Measurements from ENCODE around the gene DNAJC1.
"Not testable (repeated sequence)": the region's sequence is repeated elsewhere in the genome, so short reads cannot be mapped to it uniquely, and the experiment has no call there.

The DNAJC1 gene

DNA sequence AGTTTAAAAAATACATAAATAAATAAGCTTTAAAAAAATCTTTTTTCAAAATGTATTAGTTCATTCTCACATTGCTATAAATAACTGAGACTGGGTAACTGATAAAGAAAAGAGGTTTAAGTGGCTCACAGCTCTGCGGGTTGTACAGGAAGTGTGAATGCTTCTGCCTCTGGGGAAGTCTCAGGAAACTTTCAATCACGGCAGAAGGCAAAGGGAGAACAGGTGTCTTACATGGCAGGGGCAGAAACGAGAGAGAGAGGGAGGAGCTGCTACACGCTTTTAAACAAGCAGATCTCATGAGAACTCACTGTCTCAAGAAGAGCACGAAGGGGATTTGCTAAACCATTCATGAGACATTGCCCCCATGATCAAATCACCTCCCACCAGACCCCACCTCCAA lies 114.6 kb downstream of the DNAJC1 start:
- no peak overlapping the region for H3K4me3 ChIP-seq (ENCODE audit: control insufficient read depth, low read depth, low read length)
- no peak for DNase-seq (ENCODE audit: low read depth)
- TF ChIP-seq, protein P1, sequence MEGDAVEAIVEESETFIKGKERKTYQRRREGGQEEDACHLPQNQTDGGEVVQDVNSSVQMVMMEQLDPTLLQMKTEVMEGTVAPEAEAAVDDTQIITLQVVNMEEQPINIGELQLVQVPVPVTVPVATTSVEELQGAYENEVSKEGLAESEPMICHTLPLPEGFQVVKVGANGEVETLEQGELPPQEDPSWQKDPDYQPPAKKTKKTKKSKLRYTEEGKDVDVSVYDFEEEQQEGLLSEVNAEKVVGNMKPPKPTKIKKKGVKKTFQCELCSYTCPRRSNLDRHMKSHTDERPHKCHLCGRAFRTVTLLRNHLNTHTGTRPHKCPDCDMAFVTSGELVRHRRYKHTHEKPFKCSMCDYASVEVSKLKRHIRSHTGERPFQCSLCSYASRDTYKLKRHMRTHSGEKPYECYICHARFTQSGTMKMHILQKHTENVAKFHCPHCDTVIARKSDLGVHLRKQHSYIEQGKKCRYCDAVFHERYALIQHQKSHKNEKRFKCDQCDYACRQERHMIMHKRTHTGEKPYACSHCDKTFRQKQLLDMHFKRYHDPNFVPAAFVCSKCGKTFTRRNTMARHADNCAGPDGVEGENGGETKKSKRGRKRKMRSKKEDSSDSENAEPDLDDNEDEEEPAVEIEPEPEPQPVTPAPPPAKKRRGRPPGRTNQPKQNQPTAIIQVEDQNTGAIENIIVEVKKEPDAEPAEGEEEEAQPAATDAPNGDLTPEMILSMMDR (IDR thresholded peaks at IDR 0.05; ENCODE audit: control insufficient read depth, insufficient read depth, low read depth, low read length, missing control alignments) = no peak

DNA sequence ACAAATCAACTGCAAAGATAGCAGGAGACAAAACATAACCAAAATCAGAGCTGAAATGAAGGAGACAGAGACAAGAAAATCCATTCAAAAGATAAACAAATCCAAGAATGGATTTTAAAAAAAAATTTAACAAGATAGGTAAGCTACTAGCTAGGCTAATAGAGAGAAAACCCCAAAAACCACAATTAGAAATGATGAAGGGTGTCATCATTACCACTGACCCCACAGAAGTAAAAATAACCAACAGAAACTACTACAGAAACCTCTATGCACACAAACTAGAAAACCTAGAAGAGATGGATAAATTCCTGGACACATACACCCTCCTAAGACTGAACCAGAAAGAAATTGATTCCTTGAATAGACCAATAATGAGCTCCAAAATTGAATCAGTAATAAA lies 117.6 kb downstream of the DNAJC1 start:
- TF ChIP-seq, protein P1 (IDR thresholded peaks at IDR 0.05; ENCODE audit: control insufficient read depth, insufficient read depth, low read depth, low read length, missing control alignments) = no peak
- DNase-seq (ENCODE audit: low read depth) = no peak
- H3K4me3 ChIP-seq (ENCODE audit: control insufficient read depth, low read depth, low read length) = no peak overlapping the region

DNA sequence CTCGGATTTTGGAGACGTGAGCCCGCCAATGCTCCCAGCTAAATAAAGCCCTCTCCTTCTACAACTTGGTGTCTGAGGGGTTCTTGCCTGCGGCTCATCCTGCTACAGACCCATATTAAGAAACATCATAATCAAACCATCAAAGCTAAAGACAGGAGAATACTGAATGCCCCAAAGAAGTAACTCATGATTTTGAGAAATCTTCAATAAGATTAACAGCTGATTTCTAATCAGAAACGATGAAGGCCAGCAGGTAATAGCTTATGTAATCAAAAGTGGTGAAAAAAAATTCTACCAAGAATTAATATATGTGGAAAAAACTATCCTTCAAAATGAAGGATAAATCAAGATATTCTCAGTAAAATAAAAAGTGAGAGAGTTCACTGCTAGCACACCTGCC lies 130.3 kb downstream of the DNAJC1 start:
- TF ChIP-seq, protein P1 (IDR thresholded peaks at IDR 0.05; ENCODE audit: control insufficient read depth, insufficient read depth, low read depth, low read length, missing control alignments) = no peak
- DNase-seq (ENCODE audit: low read depth) = no peak
- no peak overlapping the region for H3K4me3 ChIP-seq (ENCODE audit: control insufficient read depth, low read depth, low read length)

DNA sequence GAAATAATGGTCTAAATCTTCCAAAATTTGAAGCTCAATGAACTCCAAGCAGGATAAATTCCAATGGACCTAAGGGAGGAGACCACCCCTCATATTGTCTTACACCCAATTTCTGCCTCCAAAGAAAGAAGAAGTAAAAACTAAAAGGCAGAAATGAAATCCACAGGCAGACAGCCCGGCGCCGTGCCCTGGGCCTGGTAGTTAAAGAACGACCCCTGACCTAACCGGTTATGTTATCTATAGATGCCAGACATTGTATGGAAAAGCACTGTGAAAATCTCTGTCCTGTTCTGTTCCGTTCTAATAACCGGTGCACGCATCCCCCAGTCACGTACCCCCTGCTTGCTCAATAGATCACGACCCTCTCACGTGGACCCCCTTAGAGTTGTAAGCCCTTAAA lies 130.8 kb downstream of the DNAJC1 start:
- DNase-seq (ENCODE audit: low read depth); H3K4me3 ChIP-seq (ENCODE audit: control insufficient read depth, low read depth, low read length): not testable (repeated sequence)

DNA sequence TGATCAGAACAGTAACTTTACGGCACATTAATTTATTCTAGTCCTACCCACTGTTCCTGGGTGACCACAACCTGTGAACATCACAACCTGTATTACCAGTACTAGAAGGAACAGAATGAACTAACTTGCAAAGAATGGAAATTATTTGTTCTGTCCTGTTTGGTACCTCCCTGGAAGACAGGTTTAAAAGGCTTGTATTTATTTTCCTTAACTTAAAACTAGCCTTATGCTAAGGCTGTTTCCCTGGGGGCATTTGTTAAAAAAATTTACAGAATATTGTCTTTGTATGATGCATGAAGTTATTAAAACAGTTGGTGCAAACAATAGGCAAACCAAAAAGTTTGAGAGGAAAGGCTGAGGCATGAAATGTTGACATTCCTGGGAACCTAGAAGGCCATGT lies 132.7 kb downstream of the DNAJC1 start:
- no peak overlapping the region for H3K4me3 ChIP-seq (ENCODE audit: control insufficient read depth, low read depth, low read length)
- DNase-seq (ENCODE audit: low read depth) = no peak
- TF ChIP-seq, protein P1 (IDR thresholded peaks at IDR 0.05; ENCODE audit: control insufficient read depth, insufficient read depth, low read depth, low read length, missing control alignments) = no peak

DNA sequence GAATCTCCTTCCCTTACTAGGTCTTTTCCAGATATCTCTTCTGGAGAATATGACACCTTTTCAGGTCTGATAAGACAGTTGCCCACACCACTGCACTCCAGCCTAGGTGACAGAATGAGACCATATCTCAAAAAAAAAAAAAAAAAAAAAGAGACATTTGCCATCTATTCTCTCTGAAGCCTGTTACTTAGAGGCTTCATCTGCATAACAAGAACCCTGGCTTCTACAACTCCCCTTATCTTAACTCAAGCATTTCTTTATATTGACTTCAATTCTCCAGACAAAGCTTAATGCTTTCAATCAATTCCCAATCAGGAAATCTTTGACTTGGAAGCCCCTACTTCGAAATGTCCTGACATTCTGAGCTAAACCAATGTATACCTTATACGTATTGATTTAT lies 134.4 kb downstream of the DNAJC1 start:
- not testable (repeated sequence) for DNase-seq (ENCODE audit: low read depth); H3K4me3 ChIP-seq (ENCODE audit: control insufficient read depth, low read depth, low read length)

DNA sequence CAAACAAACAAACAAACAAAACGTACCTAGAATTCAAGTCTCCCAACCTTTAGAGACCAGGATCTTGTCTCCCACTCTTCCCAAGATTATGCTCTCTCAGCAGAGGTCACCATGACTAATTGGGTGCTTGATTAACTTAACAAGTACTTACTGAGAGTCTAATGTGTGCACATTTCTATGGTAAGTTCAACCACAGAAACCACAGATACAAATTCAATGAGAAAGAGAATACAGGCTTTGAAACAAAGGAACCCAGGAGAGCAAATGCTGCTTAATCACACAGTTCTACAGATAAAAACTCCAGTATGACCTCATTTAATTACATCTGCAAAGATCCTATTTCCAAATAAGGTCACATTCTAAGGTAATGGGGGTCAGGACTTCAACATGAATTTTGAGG lies 142.8 kb downstream of the DNAJC1 start:
- DNase-seq (ENCODE audit: low read depth) = no peak

DNA sequence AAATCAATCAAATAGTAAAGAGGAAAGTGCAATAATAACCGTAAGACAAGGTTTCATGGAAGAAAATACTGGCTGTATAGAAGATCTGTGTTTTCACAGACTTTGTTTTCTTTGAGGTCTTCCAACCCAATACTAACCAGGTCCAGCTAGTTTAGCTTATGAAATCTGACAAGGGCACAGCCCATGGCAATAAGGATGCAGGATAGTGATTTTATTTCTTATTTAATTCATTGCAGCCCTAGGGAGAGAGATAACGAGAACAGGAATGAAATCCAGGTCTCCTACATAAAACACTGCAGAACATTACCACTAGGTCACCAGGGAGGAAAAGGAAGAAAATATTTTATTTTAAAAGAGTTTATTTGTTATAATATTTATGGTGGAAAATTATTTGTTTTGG lies 145.1 kb downstream of the DNAJC1 start:
- TF ChIP-seq, protein P1 (IDR thresholded peaks at IDR 0.05; ENCODE audit: control insufficient read depth, insufficient read depth, low read depth, low read length, missing control alignments) = no peak
- H3K4me3 ChIP-seq (ENCODE audit: control insufficient read depth, low read depth, low read length) = no peak overlapping the region
- DNase-seq (ENCODE audit: low read depth) = no peak

More for the DNA sequence above, 142.8 kb downstream of the DNAJC1 start:
- H3K4me3 ChIP-seq (ENCODE audit: control insufficient read depth, low read depth, low read length) = no peak overlapping the region
- TF ChIP-seq, protein P1 (IDR thresholded peaks at IDR 0.05; ENCODE audit: control insufficient read depth, insufficient read depth, low read depth, low read length, missing control alignments) = no peak

Measured in AG09309 (cell line).